Thoracic aorta (tissue), 2 donors: Measurements from ENCODE around the gene FUT2. TPM values are rescaled to one million over a fixed set of nuclear protein-coding genes. Genes with fewer than 3 reads are reported as not detected.
"Not testable (repeated sequence)": the region's sequence is repeated elsewhere in the genome, so short reads cannot be mapped to it uniquely, and the experiment has no call there.

Experiments
- ATAC-seq: fragments of 150-250 bp; one replicate; pipeline ENCODE4 v1.8.0; 2017; ENCODE audit warnings: low read depth; ENCODE audit not compliant: insufficient number of reproducible peaks, low FRiP score
- DNase-seq: peaks from one replicate; pipeline ENCODE4 v3.0.0-alpha.2; 2020; ENCODE audit warnings: low spot score
- H3K27ac ChIP-seq, 2 donors: fragments of 200-600 bp; sonication (generic); 1 replicate in 1 of 2; 2 replicates in 1 of 2; pipeline ENCODE4 v1.5.1; 2016; ENCODE audit warnings: mild to moderate bottlenecking in 2 of 2, moderate library complexity in 2 of 2
- H3K27me3 ChIP-seq: fragments of 200-600 bp; sonication (generic); replicated peaks from 2 replicates; pipeline ENCODE4 v1.6.0; 2016; ENCODE audit warnings: mild to moderate bottlenecking; ENCODE audit not compliant: insufficient read depth
- H3K36me3 ChIP-seq: fragments of 200-600 bp; sonication (generic); one replicate; pipeline ENCODE4 v1.5.1; 2016
- H3K4me1 ChIP-seq, 2 donors: fragments of 200-600 bp; sonication (generic); 1 replicate in 1 of 2; 2 replicates in 1 of 2; pipeline versions ENCODE4 v1.5.1 to v1.6.0; 2016; ENCODE audit warnings: low read depth in 2 of 2, mild to moderate bottlenecking in 1 of 2; ENCODE audit not compliant: control insufficient read depth in 1 of 2
- H3K4me3 ChIP-seq: fragments of 200-600 bp; sonication (generic); 2 replicates; pipeline ENCODE4 v1.5.1; 2016; ENCODE audit warnings: mild to moderate bottlenecking
- H3K9me3 ChIP-seq: fragments of 200-600 bp; sonication (generic); 2 replicates; pipeline ENCODE4 v1.5.1; 2016
- total RNA-seq, 2 donors: library from RNA; depleted of rRNA; stranded (reverse); fragments of >200 nt; gene quantifications; one replicate each; pipeline versions ENCODE4 v1.1.0 to v1.2.3, GENCODE V29; 2016
- TF ChIP-seq, protein P1 (sequence below): fragments of 200-600 bp; sonication (generic); IDR thresholded peaks from one replicate; pipeline ENCODE4 v1.5.1; 2019; ENCODE audit warnings: antibody characterized with exemption

The FUT2 gene
- total RNA-seq, 2 donors from 2014 or later: 2.3 TPM; not detected in 1

DNA sequence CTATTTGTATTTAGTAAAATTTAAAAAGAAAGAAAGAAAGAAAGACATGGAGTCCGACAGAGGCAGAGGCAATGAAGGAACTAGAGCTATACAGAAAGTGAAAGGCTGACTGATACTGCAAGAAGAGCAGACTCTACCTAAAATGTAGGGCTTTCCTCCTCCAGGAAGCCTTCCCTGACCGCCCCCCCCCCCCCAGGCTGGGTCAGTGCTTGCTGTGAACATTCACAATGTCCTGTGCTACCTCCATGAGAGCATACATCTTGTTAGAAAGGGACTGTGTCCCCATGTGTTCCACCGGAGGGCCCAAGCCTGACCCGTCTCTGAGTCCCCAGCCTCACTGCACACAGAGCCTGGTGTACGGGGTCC is 44.1 kb upstream of the FUT2 start:
- DNase-seq (no peak), ATAC-seq (no peak)
- H3K27ac ChIP-seq: no peak overlapping the region
- H3K36me3 ChIP-seq: no peaks in the 10 kb centered on the region
- H3K4me1 ChIP-seq: no peaks in the 10 kb centered on the region
- no peaks in the 10 kb centered on the region for H3K27me3 ChIP-seq
- TF ChIP-seq, protein P1, sequence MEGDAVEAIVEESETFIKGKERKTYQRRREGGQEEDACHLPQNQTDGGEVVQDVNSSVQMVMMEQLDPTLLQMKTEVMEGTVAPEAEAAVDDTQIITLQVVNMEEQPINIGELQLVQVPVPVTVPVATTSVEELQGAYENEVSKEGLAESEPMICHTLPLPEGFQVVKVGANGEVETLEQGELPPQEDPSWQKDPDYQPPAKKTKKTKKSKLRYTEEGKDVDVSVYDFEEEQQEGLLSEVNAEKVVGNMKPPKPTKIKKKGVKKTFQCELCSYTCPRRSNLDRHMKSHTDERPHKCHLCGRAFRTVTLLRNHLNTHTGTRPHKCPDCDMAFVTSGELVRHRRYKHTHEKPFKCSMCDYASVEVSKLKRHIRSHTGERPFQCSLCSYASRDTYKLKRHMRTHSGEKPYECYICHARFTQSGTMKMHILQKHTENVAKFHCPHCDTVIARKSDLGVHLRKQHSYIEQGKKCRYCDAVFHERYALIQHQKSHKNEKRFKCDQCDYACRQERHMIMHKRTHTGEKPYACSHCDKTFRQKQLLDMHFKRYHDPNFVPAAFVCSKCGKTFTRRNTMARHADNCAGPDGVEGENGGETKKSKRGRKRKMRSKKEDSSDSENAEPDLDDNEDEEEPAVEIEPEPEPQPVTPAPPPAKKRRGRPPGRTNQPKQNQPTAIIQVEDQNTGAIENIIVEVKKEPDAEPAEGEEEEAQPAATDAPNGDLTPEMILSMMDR: no peak
- H3K9me3 ChIP-seq: no peaks in the 10 kb centered on the region
- no peak overlapping the region for H3K4me3 ChIP-seq

DNA sequence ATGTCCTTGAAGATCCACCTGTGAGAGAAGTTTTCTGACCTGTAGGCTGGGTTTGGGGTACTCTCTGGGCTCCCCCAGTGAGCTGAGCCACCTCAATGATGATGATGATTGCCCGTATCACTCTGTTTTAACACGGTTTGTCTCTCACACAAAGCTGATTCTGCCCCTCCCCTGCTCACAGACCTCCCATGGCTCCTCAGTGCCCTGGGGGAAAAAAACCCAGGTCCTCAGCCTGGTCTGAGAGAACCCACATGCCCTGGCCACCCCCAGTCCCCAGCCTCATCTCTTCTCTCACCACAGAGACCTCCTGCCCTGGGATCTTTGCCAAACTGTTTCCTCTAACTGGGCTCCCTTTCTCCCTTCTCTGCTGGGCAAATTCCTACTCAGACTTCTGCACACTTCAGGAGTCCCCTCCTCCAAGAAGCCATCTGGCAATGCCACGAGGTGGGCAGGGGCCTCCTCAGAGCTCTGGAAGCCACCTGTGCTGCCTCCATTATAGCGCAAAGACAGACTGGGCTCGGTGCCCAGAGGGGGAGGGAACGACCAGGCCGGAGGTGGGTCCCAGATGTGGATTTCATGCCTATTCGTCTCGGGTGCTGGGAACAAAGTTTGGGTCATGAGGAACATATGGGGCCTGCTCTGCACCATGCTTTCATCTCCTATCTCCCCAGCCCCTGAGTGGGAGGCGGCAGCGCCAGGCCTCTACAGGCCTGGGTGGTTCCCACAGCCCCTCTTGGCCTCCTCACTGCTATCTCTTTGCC is 41.3 kb upstream of the FUT2 start:
- Histone ChIP-seq H3K9me3 (no peaks in the 10 kb centered on the region), H3K27ac (no peak overlapping the region), H3K4me1 (no peaks in the 10 kb centered on the region), H3K4me3 (no peak overlapping the region), H3K27me3 (no peaks in the 10 kb centered on the region), H3K36me3 (no peaks in the 10 kb centered on the region)
- no peak for DNase-seq
- ATAC-seq: no peak
- TF ChIP-seq, protein P1: no peak

DNA sequence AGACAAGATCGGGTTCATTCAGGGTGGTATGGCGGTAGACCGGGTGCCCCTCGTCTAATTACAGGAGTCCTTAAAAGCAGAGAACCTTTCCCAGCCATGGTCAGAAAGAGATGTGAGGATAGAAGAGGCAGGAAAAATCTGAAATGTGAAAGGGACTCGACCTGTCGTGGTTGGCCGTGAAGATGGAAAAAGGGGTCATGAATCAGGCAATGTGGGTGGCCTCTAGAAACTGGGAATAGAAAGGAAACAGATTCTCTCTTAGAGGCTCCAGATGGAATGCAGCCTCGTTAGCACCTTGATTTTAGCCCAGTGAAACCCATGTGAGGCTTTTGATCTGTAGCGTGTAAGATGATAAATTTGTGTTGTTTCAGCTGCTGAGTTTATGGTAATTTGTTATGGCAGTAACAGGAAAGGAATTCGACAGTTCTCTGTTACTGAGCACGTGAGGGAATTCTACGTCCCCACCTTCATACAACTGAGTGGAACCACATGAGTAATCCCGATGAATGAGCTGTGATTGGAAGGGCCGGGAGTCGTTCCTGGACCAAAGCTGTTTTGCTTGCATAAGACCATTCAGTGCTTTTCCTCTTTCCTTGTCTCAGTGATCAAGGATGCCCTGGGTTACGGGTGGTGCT is 38.8 kb upstream of the FUT2 start:
- H3K27ac ChIP-seq: no peak overlapping the region
- no peaks in the 10 kb centered on the region for H3K9me3 ChIP-seq
- H3K27me3 ChIP-seq: no peaks in the 10 kb centered on the region
- H3K4me3 ChIP-seq: no peak overlapping the region
- no peaks in the 10 kb centered on the region for H3K36me3 ChIP-seq
- DNase-seq (no peak), ATAC-seq (no peak)
- TF ChIP-seq, protein P1: no peak
- peaks cover 0 to 6% of the 10 kb centered on the region in 2 donors for H3K4me1 ChIP-seq

DNA sequence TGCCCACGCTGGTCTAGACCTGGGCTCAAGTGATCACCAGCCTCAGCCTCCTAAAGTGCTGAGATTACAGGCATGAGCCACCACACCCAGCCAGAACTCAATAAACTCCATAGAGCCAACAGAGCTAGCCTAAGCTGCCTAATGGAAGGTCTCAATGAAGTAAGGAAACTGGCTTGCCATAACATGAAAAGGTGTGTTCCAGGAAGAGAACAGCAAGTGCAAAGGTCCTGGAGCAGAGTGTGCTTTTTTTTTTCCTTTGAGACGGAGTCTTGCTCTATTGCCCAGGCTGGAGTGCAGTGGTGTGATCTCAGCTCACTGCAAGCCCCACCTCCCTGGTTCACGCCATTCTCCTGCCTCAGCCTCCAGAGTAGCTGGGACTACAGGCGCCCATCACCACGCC is 37.9 kb upstream of the FUT2 start:
- H3K4me1 ChIP-seq, H3K36me3 ChIP-seq, H3K4me3 ChIP-seq, ATAC-seq, H3K27ac ChIP-seq, DNase-seq, H3K27me3 ChIP-seq, H3K9me3 ChIP-seq: not testable (repeated sequence)

DNA sequence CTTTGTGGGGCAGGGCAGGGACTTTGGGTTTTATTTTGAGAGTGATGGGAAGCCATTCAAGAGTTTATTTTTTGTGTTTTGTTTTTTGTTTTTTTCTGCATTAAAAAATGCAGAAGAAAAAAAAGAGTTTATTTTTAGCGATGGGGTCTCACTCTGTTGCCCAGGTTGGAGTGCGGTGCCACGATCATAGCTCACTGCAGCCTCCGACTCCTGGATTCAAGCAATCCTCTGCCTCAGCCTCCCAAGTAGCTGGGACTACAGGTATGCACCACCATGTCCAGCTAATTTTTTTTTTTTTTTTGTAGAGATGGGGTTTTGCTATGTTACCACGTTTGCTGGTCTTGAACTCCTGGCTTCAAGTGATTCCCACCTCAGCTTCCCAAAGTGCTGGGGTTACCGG is 37.3 kb upstream of the FUT2 start:
- H3K9me3 ChIP-seq: no peaks in the 10 kb centered on the region
- ATAC-seq (no peak), DNase-seq (no peak)
- no peaks in the 10 kb centered on the region for H3K27me3 ChIP-seq
- peaks cover 0 to 6% of the 10 kb centered on the region in 2 donors for H3K4me1 ChIP-seq
- TF ChIP-seq, protein P1: no peak
- H3K27ac ChIP-seq: no peak overlapping the region
- no peak overlapping the region for H3K4me3 ChIP-seq
- H3K36me3 ChIP-seq: no peaks in the 10 kb centered on the region
